GM18511 (cell line): ENCODE data around the gene PRKN.

Experiments used
- ATAC-seq: cut with Tn5 transposase; IDR thresholded peaks from one replicate; pipeline ENCODE4 v1.9.1; 2021; ENCODE audit warnings: mild to moderate bottlenecking, moderate library complexity; ENCODE audit not compliant: unreplicated experiment

The PRKN gene

DNA sequence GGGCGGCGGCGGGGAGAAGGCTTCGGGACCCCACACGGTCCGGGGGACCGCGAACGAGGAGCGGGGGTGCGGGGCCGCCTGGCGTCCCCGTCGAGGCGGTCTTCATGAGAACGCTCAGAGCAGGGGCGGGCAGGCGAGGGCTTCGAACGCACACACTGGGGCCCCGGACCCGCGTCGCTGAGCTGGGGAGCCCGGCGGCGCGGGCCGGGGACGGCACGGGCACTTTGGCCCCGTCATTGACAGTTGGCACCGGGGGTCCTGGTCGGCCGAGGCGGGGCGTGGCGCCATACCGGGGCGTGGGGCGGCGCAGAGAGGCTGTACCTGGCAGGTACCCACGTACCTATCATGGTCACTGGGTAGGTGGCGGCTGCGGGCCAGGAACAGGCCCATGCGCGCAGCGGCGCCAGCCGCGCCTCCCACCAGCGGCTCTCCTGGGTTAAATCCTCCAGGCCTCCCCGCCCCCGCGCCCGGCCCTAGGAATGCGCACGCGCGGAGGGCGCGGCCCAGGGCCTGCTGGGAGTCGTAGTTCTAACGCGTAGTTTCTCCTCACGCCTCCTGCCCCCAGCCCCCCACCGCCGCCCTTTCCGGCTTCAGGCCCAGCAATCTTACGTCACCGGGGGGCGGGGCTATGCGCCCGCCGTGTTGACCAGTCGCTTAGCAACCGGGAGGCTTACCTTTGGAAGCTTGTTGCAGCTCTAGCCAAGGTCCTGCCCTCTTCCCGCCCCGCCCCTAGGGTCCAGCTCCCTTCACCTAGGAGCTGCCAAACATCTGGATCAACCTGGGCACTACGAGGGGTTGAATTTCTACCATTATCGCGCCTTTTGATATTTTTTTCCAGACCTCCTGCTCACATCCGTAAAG lies at the start of gene PRKN, which contains the start of gene PACRG:
PRKN (minus strand) TSS at position 445 of the 861 bp plus-strand sequence.
PACRG (plus strand) TSS at position 653 of the 861 bp plus-strand sequence.
- ATAC-seq: peak; percentile 98

DNA sequence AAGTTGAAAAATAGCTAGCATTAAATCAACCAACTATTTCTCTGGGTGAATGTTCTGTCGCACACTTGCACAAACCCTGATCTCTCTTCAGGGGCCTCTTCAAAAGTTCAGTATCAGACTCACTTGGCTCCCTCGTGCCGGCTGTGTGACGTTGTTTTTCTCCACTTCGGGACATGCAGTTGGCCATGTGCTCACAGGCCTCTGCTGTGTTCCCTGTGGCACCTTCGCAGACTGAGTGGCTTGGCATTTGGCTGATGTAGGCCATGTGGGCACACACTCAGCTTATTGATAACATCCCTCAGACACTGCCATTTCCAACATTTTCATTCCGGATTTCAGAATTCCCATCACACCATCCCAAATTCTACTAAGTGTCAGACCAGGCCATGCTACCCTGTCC lies 49.5 kb upstream of the PRKN start:
- no peak for ATAC-seq

DNA sequence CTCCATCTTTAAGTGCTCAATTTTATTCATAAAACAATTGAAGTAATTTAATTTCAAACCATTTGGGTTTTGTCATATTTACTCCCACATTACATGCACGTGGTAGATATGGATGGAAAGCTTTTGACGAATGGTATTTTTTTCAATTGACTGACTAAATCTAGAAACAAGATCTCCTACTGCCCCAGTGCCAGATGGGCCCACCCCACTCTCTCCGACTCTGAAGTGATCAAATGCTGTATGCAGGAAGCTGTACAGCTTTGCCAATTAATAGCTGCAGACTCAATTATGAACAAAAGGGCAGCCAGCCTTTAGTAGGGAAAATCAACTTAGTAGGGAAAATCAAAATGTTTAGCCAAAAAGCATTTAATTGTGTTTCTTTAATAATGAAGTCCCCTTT lies 46.4 kb upstream of the PRKN start:
- no peak for ATAC-seq

GRCh38 chr6:162772466-162772865 lies 44.9 kb upstream of the PRKN start:
- ATAC-seq: no peak

DNA sequence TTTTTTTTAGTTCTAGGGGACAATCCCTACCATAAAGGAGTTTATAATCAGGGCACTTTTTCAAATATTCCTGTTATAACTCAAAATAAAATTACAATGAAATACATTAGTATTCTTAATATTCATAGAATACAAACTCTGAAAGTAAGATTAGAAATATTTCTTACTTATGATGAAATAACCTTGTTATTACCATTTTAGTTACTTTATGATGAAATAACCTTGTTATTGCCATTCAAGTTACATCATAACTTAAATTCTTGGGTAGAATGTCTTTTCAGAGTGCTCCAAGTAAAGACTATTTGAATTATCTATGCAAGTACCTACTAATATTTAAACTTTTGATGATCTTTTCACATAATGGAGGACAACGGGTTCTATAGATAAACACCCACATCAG lies 43.4 kb upstream of the PRKN start:
- no peak for ATAC-seq

GRCh38 chr6:162770136-162770535 lies 42.6 kb upstream of the PRKN start:
- no peak for ATAC-seq

DNA sequence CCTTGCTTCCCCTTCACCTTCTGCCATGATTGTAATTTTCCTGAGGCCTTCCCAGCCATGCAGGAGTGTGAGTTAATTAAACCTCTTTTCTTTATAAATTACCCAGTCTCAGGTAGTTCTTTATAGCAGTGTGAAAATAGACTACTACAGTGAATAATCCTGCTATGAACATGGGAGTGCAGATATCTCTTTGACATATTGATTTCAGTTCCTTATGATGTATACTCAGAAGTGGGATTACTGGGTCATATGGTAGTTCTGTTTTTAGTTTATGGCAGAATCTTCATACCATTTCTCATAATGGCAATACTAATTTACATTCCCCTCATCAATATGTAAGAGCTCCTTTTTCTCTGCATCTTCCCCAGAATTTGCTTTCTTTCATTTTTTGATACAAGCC lies 26.2 kb upstream of the PRKN start:
- ATAC-seq: no peak

GRCh38 chr6:162751211-162751859 lies 23.8 kb upstream of the PRKN start:
- ATAC-seq: no peak

- ATAC-seq: no peak
Observed at GRCh38 chr6:162750776-162751175, 23.2 kb upstream of the PRKN start.

DNA sequence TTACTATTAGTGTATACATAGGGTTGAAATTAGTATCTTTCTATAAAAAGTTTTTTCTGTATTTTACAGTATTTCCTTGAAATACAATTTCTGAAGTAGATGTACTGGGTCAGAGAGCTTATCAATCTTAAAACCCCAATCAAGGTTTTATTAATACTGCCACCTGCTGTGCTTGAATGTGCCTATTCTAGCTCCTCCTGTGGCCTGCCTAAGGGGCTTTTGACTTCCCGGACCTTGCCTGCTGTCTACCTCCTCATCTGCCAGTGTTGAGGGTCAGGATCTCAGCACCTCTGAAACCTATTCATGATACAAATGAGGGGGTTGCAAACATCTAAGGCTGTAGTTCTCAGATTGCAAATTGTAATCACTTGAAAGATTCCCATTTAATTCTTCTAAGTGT lies 9.4 kb upstream of the PRKN start:
- no peak for ATAC-seq

DNA sequence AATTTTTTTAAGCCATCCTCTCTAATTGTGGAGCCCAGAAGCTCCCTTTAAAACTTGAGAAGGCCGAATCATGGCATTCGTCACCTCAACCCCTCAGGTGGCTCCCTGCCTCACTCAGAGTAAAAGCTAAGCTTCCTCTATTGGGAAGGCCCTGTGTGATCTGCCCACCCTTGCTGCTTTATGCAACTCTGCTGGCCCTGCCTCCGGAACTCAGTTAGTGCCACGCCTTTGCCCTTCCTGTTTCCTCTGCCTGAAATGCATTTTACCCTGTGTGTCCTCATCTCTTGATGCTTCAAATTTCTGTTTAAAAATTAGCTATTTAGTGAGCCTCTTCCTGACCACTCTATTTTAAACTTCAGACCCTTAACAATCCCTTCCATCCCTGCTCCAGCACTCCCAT lies 5.9 kb upstream of the PRKN start:
- no peak for ATAC-seq

GRCh38 chr6:162730502-162730901 lies 2.9 kb upstream of the PRKN start:
- no peak for ATAC-seq

DNA sequence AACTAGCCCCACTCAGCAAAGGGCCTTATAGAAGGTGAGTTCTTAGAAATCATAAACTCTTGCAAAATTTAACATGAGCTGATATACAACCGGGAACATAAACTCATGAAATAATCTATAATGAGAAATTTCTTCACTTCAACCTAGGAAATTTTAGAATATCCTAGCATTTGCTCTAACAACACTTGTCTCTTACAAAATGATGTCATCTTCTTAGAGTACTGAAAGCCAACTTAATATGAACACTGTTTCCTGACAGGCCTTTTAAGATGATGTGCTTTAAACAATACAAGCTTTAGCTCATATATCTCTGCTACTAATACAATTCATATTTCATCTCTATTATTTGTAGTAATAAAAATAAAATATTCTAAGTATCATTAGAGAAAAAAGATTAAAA lies 1.1 kb upstream of the PRKN start:
- no peak for ATAC-seq

DNA sequence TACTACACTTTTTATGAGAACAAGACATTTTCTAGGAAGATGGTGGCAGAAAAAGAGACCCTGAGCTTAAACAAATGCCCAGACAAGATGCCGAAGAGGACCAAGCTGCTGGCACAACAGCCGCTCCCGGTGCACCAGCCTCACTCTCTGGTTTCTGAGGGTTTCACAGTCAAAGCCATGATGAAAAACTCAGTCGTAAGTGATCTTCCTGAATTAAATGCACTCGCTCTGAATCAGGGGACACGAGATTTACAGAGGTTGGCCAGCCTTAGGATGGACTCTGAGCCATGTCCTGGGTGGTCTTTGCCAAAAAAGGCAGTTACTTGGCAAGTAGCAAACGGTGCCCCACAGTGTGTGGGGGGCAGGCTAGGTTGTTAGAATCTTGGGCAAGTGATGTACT lies 631 bp upstream of the PRKN start:
- ATAC-seq: no peak

GRCh38 chr6:162726947-162727321 lies 632 bp downstream of the PRKN start:
- ATAC-seq: peak; percentile 7

- ATAC-seq: no peak
Observed at GRCh38 chr6:162722633-162723032, 4.9 kb downstream of the PRKN start.

- ATAC-seq: no peak
Observed at GRCh38 chr6:162722226-162722625, 5.3 kb downstream of the PRKN start.

DNA sequence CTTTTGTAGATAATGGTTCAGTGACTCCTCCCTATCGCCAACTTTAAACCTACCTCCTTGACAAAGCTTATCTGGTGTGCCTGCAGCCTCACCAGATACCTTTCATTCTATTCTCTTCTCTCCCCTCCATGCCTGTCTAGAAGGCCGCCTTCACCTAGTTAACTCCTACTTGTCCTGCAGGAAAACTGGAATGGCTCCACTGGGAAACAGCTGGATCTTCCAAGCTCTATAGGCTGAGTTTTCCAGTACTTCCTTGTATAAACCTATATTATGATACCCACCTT lies 6.2 kb downstream of the PRKN start:
- ATAC-seq: no peak

DNA sequence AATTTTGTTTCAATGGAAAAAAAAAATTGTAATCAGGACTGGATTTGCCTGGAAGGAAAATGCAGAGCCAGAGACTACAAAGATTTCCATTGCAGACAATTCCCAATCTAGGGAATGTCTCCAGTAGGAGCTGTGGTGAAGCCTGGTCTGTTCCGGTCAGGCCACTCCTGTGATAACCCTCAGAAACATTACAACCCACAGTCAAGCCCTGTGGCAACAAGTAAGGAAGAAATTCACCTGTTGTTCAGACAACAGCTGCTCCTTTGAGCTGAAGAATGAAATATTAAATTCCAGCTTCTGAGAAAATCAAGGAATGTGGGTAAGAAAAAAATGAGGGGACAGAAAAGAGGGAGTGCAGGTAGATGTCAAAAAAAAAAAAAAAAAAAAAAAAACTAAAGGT lies 8.0 kb downstream of the PRKN start:
- ATAC-seq: no peak

DNA sequence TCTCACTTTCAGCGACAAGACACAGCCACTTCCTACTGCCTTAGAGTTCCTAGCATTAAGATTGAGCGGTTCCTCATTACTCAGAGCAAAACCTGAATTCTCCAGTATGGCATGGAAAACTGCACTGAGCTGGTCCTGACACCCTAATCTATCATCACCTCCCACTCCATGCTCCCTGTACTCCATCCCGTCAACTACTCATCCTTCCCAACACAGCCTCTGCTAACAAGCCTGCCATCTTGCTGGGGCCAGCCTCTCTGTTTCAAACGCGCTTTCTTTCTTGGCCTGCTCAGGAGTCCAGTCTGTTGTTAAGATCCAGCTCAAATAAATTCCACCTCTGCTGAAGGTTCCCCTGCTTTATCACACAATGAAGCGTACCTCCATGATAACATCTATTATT lies 12.0 kb downstream of the PRKN start:
- no peak for ATAC-seq

GRCh38 chr6:162713974-162714780 lies 13.4 kb downstream of the PRKN start:
- no peak for ATAC-seq

DNA sequence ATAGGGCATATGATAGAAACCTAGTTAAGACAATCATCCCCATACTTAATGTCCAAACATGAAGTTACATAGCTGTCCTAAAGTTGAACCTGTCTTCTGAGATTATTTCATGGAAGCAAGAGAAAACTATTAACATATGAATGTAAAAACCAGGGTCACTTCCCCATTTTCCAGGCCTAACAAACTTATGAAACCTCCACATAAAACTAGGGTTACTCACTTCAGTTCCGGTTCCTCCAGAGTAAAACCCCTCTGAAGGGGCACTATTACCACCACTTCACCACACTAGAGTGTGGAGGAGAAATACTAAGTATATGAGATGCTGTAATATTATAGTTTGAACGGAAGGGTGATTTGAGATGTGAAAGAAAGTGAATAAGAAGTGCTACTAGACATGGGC lies 14.9 kb downstream of the PRKN start:
- ATAC-seq: no peak
